Stomach (tissue), 19 donors: ENCODE data around the gene PGR. TPM values are rescaled to one million over a fixed set of nuclear protein-coding genes. Genes with fewer than 3 reads are reported as not detected.

Experiments
- DNase-seq, 2 donors: peaks; one replicate each; pipeline versions ENCODE4 v3.0.0 to v3.0.0-alpha.2; 2013 to 2019
- H3K27ac ChIP-seq, 5 donors: fragments of 200-600 bp in 4 of 5; sonication (generic) in 4 of 5; one replicate each; pipeline ENCODE4 v1.5.1; 2013 to 2019; ENCODE audit warnings: mild to moderate bottlenecking in 1 of 5, moderate library complexity in 1 of 5
- H3K27me3 ChIP-seq, 3 donors: fragments of 200-600 bp; sonication (generic); one replicate each; pipeline ENCODE4 v1.5.1; 2017 to 2019; ENCODE audit warnings: mixed run types in 1 of 3
- H3K36me3 ChIP-seq, 4 donors: fragments of 200-600 bp; sonication (generic); 1 replicate in 3 of 4; 2 replicates in 1 of 4; pipeline ENCODE4 v1.5.1; 2016 to 2019
- H3K4me1 ChIP-seq, 4 donors: fragments of 200-600 bp; sonication (generic); one replicate each; pipeline ENCODE4 v1.5.1; 2016 to 2019
- H3K4me3 ChIP-seq, 4 donors: fragments of 200-600 bp; sonication (generic) in 3 of 4; one replicate each; pipeline ENCODE4 v1.5.1; 2016 to 2019; ENCODE audit warnings: mild to moderate bottlenecking in 1 of 4
- H3K9me3 ChIP-seq, 4 donors: fragments of 200-600 bp; sonication (generic); one replicate each; pipeline ENCODE4 v1.5.1; 2016 to 2019
- CTCF ChIP-seq, 7 experiments: fragments of 450-650 bp in 4 of 7; fragments of 200-600 bp in 3 of 7; sonication (generic) in 3 of 7; IDR thresholded peaks; one replicate each; pipeline ENCODE4 v1.5.1; 2016 to 2019; ENCODE audit warnings: antibody characterized with exemption in 7 of 7, control low read depth in 2 of 7, mild to moderate bottlenecking in 1 of 7
- EP300 ChIP-seq: sonication (generic); formaldehyde crosslinking; IDR thresholded peaks from one replicate; pipeline ENCODE4 v1.6.1; 2017; ENCODE audit warnings: antibody characterized with exemption
- POLR2A ChIP-seq, 4 donors: fragments of 450-650 bp; IDR thresholded peaks; one replicate each; pipeline ENCODE4 v1.6.1; 2016; ENCODE audit warnings: antibody characterized with exemption in 4 of 4, control low read depth in 2 of 4, mild to moderate bottlenecking in 1 of 4, moderate library complexity in 1 of 4
- POLR2AphosphoS5 ChIP-seq, 3 donors: sonication (generic); formaldehyde crosslinking; IDR thresholded peaks; one replicate each; pipeline ENCODE4 v1.6.1; 2016; ENCODE audit warnings: antibody characterized with exemption in 3 of 3
- WGBS, 5 donors: extraction: QIAGEN DNeasy Blood & Tissue Kit in 3 of 5; methylation state at CpG; one replicate each; pipeline versions ENCODE4 v1.1.5 to v1.1.7; 2013 to 2018; 5-methylcytosine and 5-hydroxymethylcytosine counted together
- intact Hi-C: fragments of 100-400 bp; cut with DNase I; formaldehyde crosslinking; loops from one replicate; pipeline ENCODE4 v1.15.1; 2023; ENCODE audit warnings: low total_unique reads
- long read RNA-seq, 10 donors: transcript quantifications; one replicate each; lab custom pipeline, GENCODE V29; 2026
- polyA plus RNA-seq, 3 donors: library from polyadenylated mRNA; stranded (reverse); fragments of 200-250 nt; gene quantifications; one replicate each; pipeline ENCODE4 v1.2.3, GENCODE V29; 2013
- total RNA-seq, 5 donors: library from RNA; depleted of rRNA; stranded (reverse); fragments of >200 nt; gene quantifications; one replicate each; pipeline versions ENCODE4 v1.1.0 to v1.2.3, GENCODE V29; 2014 to 2016
- donor health status: healthy with polysubstance abuse.
- donor health status: Bipolar disorder and iron deficiency.
- donor health status: healthy.

The PGR gene
- total RNA-seq (1 to 10 TPM in 4 of 5 donors, under 1 TPM in 1; 0.37 to 8.2 (median 1.3) TPM), polyA plus RNA-seq (under 1 TPM; 0.03 to 0.46 (median 0.44) TPM)
- long read RNA-seq, donor 1: 0 reads
- long read RNA-seq, donor 2: 0 reads
- long read RNA-seq, donor 3: 0 reads
- long read RNA-seq, donor 4: 0 reads
- long read RNA-seq, donor 5: 0 reads
- long read RNA-seq, donor 6: 0 reads
- long read RNA-seq, donor 7: 0 reads
- long read RNA-seq, donor 8: 0 reads
- long read RNA-seq, donor 9: 0 reads
- long read RNA-seq, donor 10: 0 reads

GRCh38 chr11:101129203-101129943 lies at the start of gene PGR:
PGR (minus strand) TSS chr11:101129813; CDS start chr11:101129070, 743 bp downstream.
- 1 to 4% (median 2%) methylated on average over 34 to 38 of the region's 38 CpGs for WGBS, 5 donors
- DNase-seq: peak in 1 of 2 donors; percentile 22
- intact Hi-C loops: no loop called here
- H3K27me3 ChIP-seq: peaks cover 0 to 58% (median 46%) of the 10 kb centered on the region in 3 donors
- TF ChIP-seq POLR2AphosphoS5 (IDR thresholded peaks at IDR 0.05) (no peak), EP300 (no peak), CTCF (IDR thresholded peaks at IDR 0.05) (no peak), POLR2A (IDR thresholded peaks at IDR 0.05) (no peak)
- H3K27ac ChIP-seq: peak within 1 kb of the TSS in 2 of 5 donors; percentile 17 to 82
- peaks cover 5 to 31% (median 29%) of the 10 kb centered on the region in 4 donors for H3K4me1 ChIP-seq
- H3K4me3 ChIP-seq: peak within 1 kb of the TSS; percentile 52 to 67 (median 56)
- H3K9me3 ChIP-seq: no peaks in the 10 kb centered on the region
- H3K36me3 ChIP-seq: no peaks in the 10 kb centered on the region

- Histone ChIP-seq H3K27me3 (no peaks in the 10 kb centered on the region), H3K9me3 (no peaks in the 10 kb centered on the region), H3K36me3 (no peaks in the 10 kb centered on the region), H3K4me1 (no peaks in the 10 kb centered on the region), H3K4me3 (no peak overlapping the region), H3K27ac (no peak overlapping the region)
- no peak for DNase-seq
- 71 to 95% (median 83%) methylated on average over 3 of the region's 3 CpGs for WGBS, 5 donors
- TF ChIP-seq CTCF (IDR thresholded peaks at IDR 0.05) (no peak), POLR2AphosphoS5 (IDR thresholded peaks at IDR 0.05) (no peak), EP300 (no peak), POLR2A (IDR thresholded peaks at IDR 0.05) (no peak)
- intact Hi-C loops: no loop called here
Measured at GRCh38 chr11:101176381-101176780, 46.8 kb upstream of the PGR start.

GRCh38 chr11:101169944-101170343 lies 40.3 kb upstream of the PGR start:
- peak in 1 of 2 donors; percentile 3 for DNase-seq
- no peaks in the 10 kb centered on the region for H3K36me3 ChIP-seq
- no peaks in the 10 kb centered on the region for H3K27me3 ChIP-seq
- intact Hi-C loops: no loop called here
- no peak overlapping the region for H3K4me3 ChIP-seq
- TF ChIP-seq POLR2AphosphoS5 (IDR thresholded peaks at IDR 0.05) (no peak), CTCF (IDR thresholded peaks at IDR 0.05) (no peak), POLR2A (IDR thresholded peaks at IDR 0.05) (no peak), EP300 (no peak)
- H3K9me3 ChIP-seq: peaks cover 0 to 6% (median 0%) of the 10 kb centered on the region in 4 donors
- no peak overlapping the region for H3K27ac ChIP-seq
- 51 to 62% (median 54%) methylated on average over 2 of the region's 2 CpGs for WGBS, 5 donors
- no peaks in the 10 kb centered on the region for H3K4me1 ChIP-seq

- H3K27ac ChIP-seq: no peak overlapping the region
- no peaks in the 10 kb centered on the region for H3K27me3 ChIP-seq
- H3K9me3 ChIP-seq: peaks cover 0 to 6% (median 0%) of the 10 kb centered on the region in 4 donors
- no peak for TF ChIP-seq POLR2AphosphoS5 (IDR thresholded peaks at IDR 0.05)
- TF ChIP-seq CTCF (IDR thresholded peaks at IDR 0.05): no peak
- TF ChIP-seq POLR2A (IDR thresholded peaks at IDR 0.05): no peak
- TF ChIP-seq EP300: no peak
- intact Hi-C loops: no loop called here
- H3K4me1 ChIP-seq: no peaks in the 10 kb centered on the region
- no peaks in the 10 kb centered on the region for H3K36me3 ChIP-seq
- H3K4me3 ChIP-seq: no peak overlapping the region
- DNase-seq: no peak
- WGBS, 5 donors: 67 to 100% (median 76%) methylated on average over 1 of the region's 1 CpG
Measured at GRCh38 chr11:101166038-101166437, 36.4 kb upstream of the PGR start.
